HFFc6 (cell line): Measurements from ENCODE around the gene DYNLT2B. TPM values are rescaled to one million over a fixed set of nuclear protein-coding genes. Genes with fewer than 3 reads are reported as not detected.

Source experiments
- DNase-seq: peaks from one replicate; pipeline ENCODE4 v3.0.0-alpha.2; 2018
- H3K27ac Mint-ChIP-seq: 2 replicates; pipeline ENCODE4 v1.8.0; 2020; ENCODE audit warnings: mild to moderate bottlenecking, mixed read lengths
- H3K27me3 Mint-ChIP-seq: 2 replicates; pipeline ENCODE4 v1.8.0; 2021; ENCODE audit warnings: mild to moderate bottlenecking, moderate library complexity, mixed read lengths; ENCODE audit not compliant: insufficient read depth
- H3K36me3 Mint-ChIP-seq: 2 replicates; pipeline ENCODE4 v1.8.0; 2021; ENCODE audit warnings: low read depth, mixed read lengths
- H3K4me1 Mint-ChIP-seq: 2 replicates; pipeline ENCODE4 v1.8.0; 2020; ENCODE audit warnings: low read depth, mixed read lengths
- H3K4me3 Mint-ChIP-seq: 2 replicates; pipeline ENCODE4 v1.8.0; 2020; ENCODE audit warnings: mild to moderate bottlenecking, moderate library complexity, mixed read lengths
- H3K9me3 Mint-ChIP-seq: 2 replicates; pipeline ENCODE4 v1.8.0; 2020; ENCODE audit warnings: mild to moderate bottlenecking, mixed read lengths
- total RNA-seq, 6 experiments: library from RNA; stranded (reverse); fragmentation: NEBNext Ultra II Directional; extraction: Animal tissue kit (Norgen Biotek cat#: 25700); gene quantifications; 2 replicates in 1 of 6; 3 replicates in 5 of 6; pipeline ENCODE4 v1.2.3, GENCODE V29; 2021
- TF ChIP-seq, protein P1 (sequence below): fragments of 200-600 bp; sonication (generic); IDR thresholded peaks from 2 replicates; pipeline ENCODE4 v1.5.0; 2021; ENCODE audit warnings: antibody characterized with exemption, mild to moderate bottlenecking

DYNLT2B gene
- total RNA-seq, 6 experiments from 2014 or later, result 10.3 to 15.0 (median 13.3) TPM

DNA sequence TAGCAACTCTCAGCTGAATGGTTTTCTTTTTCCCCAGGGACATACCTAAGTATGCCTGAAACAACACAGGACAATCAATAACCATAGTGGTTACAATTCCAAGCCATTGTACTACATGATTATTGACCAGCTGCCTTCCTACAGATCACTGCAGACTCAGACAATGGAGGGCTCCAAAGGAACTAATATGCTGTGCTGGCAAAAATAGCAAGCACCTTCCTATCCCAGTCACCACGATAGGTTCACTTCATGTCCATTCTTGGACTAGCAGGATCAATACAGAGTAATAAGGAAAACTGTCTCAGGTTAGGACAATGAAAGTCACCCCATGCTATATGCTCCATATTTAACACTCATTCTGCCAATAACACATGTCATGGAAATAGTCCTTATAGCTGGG lies 37.6 kb upstream of the DYNLT2B start:
- H3K27me3 Mint-ChIP-seq, result no peaks in the 10 kb centered on the region
- H3K4me1 Mint-ChIP-seq, result peaks cover 1% of the 10 kb centered on the region
- peaks cover 57% of the 10 kb centered on the region for H3K36me3 Mint-ChIP-seq
- no peak for DNase-seq
- no peak overlapping the region for H3K27ac Mint-ChIP-seq
- no peak overlapping the region for H3K4me3 Mint-ChIP-seq
- TF ChIP-seq, protein P1, sequence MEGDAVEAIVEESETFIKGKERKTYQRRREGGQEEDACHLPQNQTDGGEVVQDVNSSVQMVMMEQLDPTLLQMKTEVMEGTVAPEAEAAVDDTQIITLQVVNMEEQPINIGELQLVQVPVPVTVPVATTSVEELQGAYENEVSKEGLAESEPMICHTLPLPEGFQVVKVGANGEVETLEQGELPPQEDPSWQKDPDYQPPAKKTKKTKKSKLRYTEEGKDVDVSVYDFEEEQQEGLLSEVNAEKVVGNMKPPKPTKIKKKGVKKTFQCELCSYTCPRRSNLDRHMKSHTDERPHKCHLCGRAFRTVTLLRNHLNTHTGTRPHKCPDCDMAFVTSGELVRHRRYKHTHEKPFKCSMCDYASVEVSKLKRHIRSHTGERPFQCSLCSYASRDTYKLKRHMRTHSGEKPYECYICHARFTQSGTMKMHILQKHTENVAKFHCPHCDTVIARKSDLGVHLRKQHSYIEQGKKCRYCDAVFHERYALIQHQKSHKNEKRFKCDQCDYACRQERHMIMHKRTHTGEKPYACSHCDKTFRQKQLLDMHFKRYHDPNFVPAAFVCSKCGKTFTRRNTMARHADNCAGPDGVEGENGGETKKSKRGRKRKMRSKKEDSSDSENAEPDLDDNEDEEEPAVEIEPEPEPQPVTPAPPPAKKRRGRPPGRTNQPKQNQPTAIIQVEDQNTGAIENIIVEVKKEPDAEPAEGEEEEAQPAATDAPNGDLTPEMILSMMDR, result no peak
- H3K9me3 Mint-ChIP-seq, result no peaks in the 10 kb centered on the region

- Mint-ChIP-seq H3K9me3 (no peaks in the 10 kb centered on the region), H3K36me3 (peaks cover 49% of the 10 kb centered on the region), H3K27me3 (no peaks in the 10 kb centered on the region), H3K4me1 (no peaks in the 10 kb centered on the region), H3K4me3 (no peak overlapping the region), H3K27ac (no peak overlapping the region)
- TF ChIP-seq, protein P1, result no peak
- DNase-seq, result no peak
Observed at GRCh38 chr3:196354132-196354531, 36.1 kb upstream of the DYNLT2B start.

DNA sequence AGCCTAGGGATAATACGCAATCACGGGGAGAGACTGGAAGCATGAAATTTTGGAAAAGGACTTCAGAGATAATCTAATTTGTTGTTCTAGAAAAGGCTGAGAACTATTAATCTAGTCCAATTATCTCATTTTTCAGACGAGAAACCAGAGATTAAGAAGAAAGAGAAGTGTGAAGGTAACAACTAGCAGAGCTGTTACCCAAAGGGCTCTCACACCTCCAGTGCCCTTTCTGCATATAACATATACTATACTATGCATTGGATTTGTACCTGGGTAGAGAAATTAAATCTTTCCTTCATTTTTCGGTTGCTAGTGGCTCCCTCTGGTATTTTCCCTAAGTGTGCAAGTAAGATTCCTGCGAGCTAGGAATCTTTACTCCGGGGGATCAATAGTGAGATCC lies 33.5 kb upstream of the DYNLT2B start:
- H3K36me3 Mint-ChIP-seq, result peaks cover 46% of the 10 kb centered on the region
- H3K4me3 Mint-ChIP-seq, result no peak overlapping the region
- H3K27me3 Mint-ChIP-seq, result no peaks in the 10 kb centered on the region
- no peaks in the 10 kb centered on the region for H3K4me1 Mint-ChIP-seq
- H3K9me3 Mint-ChIP-seq, result no peaks in the 10 kb centered on the region
- no peak overlapping the region for H3K27ac Mint-ChIP-seq
- TF ChIP-seq, protein P1, result no peak
- DNase-seq, result no peak

- H3K27ac Mint-ChIP-seq, result no peak overlapping the region
- no peaks in the 10 kb centered on the region for H3K9me3 Mint-ChIP-seq
- H3K36me3 Mint-ChIP-seq, result peaks cover 40% of the 10 kb centered on the region
- H3K27me3 Mint-ChIP-seq, result no peaks in the 10 kb centered on the region; the same call in 1 of the 2 replicates
- no peaks in the 10 kb centered on the region for H3K4me1 Mint-ChIP-seq
- TF ChIP-seq, protein P1, result no peak
- no peak for DNase-seq
- H3K4me3 Mint-ChIP-seq, result no peak overlapping the region
Observed at GRCh38 chr3:196350067-196350466, 32.0 kb upstream of the DYNLT2B start.

- Mint-ChIP-seq H3K27ac (no peak overlapping the region), H3K36me3 (peaks cover 38% of the 10 kb centered on the region)
Observed at GRCh38 chr3:196348698-196349097, 30.7 kb upstream of the DYNLT2B start.

More at GRCh38 chr3:196348698-196349097, 30.7 kb upstream of the DYNLT2B start:
- TF ChIP-seq, protein P1, result no peak
- H3K9me3 Mint-ChIP-seq, result no peaks in the 10 kb centered on the region
- no peak for DNase-seq
- H3K4me1 Mint-ChIP-seq, result no peaks in the 10 kb centered on the region
- no peaks in the 10 kb centered on the region; the same call in 1 of the 2 replicates for H3K27me3 Mint-ChIP-seq
- no peak overlapping the region for H3K4me3 Mint-ChIP-seq
